Fibroblast of gingiva (primary cell): Measurements from ENCODE around the gene BCL2L11.

Source experiments
- DNase-seq: peaks from one replicate; pipeline ENCODE4 v3.0.0-alpha.2; 2011; ENCODE audit warnings: low read depth

Gene BCL2L11

DNA sequence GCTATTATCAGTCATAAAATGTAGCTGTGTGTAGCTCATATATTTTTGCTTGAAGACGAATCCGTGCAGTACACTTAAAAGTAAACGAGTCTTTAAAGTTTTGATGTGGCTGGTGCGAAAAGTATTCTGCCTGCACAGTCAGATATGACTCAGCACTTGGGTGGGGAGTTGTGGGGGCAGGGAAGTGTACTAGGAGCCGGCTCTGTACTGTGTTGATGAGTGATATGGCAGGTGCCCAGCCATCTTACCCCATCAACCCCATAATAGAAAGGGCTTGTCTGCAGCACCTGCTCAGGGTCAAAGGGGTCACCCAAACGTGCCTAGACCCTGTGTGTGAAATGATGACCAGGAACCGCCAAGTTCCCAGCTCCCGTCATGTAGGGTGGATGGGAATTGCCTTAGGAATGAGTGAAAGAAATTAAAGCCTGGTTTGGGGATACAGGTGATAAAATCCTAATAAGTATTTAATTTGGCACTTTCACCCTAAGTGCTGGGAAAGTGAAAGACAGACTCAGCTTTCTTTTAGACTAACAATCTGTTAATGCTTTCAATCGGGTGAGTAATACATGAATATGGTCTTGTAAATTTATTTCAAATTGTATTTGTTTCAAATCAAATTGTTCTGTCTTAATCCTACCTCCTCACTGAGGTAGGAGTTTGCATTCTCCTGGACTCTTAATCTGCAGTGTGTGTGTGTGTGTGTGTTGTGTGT, 48.0 kb downstream of the BCL2L11 start:
- DNase-seq = peak; percentile 47

DNA sequence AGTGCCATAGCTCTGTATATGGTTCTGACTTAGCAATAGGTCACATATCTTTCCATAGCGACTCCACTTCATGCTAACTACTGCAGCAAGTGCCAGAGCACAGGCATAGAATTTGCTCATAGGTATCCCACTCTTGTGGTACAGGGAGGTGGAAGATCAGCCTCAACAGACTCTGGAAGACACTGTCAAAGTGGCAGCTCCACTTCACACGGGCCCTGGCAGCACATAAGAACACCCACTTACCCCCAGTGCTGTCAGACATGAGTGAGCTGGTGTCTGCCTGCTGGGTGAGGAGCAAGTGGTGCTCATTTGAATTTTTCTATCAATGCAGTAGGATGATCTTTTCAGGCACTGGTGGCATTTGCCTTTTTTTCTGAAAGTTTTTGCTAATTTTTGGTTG, 48.6 kb downstream of the BCL2L11 start:
- DNase-seq = no peak

DNA sequence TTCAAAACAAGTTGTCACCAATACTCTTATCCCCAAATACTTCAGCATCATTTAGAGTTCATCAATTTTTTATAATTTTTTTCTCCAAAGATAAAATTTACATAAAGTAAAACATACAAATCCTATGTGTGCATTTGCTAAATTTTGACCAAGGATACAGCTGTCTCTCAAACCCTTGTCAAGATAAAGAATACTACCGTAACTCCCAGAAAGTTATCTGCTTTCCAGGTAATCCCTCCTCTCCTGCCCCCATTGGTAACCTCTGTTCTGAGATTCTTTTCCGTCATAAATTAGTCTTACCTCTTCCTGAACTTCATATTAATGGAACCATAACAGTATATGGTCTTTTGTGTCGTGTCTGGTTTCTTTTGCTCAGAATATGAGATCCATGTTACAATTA, 49.2 kb downstream of the BCL2L11 start:
- no peak for DNase-seq

DNA sequence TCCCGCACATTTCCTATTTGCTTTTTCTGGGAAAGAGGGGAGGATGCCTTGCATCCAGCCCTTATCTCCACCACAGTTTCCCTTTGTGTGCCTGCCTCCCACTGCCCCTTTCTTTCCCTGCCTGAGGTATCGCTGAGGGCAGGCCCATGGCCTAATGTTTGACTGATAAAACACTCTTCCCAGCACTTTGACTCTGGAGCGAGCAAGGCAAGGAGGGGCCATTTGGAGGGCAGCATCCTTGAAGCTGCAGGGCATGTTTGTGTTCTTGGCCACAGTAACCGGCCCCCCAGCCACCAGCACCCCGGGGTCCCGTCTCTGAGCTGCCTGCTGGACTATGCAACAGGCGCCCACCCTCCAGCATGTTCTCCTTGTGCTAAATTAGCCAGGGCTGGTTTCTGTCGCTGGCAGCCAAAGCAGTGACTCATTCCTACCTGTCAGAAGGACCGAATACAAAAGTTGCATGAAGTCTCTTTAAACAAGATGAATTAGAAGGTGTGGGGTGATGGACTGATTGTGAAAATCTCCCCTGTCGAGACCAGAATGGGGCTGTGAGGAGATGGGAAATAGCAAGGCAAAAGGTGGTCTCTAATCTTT, 50.7 kb downstream of the BCL2L11 start:
- DNase-seq = no peak

DNA sequence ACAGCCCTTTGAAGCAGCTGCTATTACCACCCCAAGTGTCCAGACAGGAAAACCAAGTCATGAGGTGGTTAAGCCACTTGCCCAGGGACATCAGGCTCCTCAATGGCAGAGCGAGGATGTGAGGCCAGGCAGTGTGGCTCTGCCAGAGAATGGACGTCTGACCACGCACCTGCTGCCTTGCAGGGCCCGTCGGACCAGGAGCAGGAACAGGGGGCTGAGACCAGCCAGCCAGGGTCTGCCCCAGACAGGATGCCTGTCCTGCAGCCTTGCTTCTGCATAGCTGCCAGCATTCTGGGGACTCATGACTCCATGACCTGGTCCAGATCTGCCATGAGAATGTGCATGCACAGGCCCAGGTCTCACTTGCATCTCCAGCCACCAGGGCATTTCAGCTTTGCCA, 52.0 kb downstream of the BCL2L11 start:
- no peak for DNase-seq

DNA sequence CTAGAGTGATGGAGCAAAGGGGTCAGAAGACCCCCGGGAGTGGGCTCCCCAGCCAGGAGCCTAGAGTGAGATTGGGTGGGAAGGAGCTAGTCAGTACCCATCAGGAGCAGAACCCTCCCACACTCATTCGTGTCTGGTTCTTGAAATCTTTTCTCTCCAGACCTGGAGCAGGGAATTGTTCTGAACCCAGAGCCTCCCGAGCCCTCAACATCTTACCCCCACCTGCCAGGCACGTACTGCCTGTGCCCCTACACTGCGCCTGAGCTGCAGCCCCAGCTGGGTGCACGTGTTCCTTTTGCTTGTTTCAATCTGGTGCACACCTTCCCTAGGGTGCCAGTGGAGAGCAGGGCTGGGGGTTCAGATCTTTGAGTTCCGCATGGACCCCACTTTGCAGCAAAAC, 52.6 kb downstream of the BCL2L11 start:
- no peak for DNase-seq

DNA sequence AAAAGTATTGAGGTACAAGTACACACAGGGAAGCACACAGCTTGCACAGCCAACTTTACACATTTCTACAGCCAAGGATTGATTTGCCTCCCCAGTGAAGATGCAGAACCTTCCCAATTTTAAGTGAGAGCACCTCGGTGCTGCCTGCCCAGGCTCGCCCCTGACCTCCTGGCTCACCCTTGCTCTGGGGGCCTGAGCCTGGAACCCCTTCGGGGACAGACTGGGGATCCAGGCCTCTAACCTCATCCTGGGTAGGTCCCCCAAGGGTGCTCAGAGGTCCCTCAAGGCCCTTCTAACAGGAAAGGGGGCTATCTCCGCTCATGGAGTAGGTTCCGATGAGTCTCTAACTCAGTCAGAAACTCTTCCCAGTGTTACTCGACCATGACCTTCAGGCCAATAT, 53.1 kb downstream of the BCL2L11 start:
- DNase-seq = no peak

DNA sequence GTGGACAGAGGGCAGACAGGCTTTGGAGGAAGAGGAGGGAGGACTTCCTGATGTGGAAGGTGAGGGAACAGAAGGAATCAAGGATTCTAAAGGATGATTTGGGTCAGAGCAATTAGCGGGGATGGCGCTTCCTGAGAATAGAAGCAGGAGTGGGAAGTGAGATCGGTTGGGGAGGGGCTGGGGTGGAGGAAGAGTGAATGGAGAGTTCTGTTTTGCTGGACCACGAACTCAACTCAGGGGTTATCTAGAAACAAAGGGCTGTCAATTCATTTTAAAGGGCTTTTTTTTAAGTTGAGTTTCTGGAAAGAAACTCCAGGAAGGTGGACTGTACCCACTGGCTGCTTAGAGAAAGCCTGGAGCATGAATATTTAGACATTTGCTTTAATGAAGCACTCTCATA, 54.9 kb downstream of the BCL2L11 start:
- DNase-seq = no peak

DNA sequence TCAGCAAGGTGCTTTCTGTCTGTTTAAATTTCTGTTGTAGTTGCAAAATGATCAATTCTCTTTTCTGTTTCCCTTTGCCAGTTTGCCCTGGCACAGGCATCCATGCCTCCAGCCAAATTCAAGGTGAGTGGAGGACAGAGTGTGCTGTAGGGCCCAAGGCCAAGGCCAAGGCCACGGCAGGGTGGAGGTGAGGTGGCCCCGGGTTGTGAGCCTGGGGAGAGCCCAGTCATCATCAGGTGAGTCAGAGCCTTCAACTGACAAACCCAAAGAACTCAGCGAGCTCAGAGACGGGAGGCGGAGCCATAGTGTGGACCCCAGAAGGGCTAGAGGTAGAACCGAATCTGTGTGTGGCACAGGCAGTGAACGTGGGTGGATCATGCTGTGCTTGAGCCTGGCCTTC, 55.7 kb downstream of the BCL2L11 start:
- DNase-seq = no peak

DNA sequence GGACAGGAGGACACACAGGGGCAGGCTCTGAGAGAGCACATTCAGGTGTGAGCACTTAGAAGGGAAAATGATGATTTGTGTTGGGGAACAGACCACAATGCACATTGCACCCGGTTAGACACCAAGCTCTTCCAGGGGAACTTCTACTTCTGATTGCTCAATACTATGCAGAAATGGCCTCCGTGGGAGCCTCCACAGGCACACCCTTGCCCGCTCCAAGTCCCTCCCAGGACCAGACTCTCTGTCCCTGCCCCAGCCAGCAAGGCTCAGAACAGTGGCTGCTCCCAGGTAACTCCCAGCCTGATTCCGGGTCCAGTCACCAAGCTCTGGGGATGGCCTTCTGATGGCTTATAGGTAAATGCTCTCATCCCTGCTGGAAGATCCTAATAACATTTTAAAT, 56.2 kb downstream of the BCL2L11 start:
- DNase-seq = no peak

DNA sequence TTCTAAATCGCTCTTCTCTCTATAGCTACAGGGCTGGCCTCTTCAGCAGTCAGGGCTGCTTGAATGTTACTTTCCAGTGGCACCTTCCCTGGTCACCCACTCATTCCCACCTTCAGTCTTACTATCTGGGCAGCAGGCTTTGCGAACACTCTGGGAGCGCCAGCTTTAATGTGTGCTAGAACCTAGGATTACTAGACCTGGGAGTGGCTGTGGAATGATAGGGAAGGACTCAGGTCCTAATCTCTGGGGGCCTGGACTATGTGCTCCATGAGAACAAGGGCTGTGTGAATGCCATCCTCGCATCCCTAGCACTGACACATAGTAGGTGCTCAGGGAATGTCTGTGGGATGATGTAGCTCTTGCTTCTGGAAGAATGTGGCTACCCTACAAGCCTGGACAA, 57.6 kb downstream of the BCL2L11 start:
- DNase-seq = no peak

DNA sequence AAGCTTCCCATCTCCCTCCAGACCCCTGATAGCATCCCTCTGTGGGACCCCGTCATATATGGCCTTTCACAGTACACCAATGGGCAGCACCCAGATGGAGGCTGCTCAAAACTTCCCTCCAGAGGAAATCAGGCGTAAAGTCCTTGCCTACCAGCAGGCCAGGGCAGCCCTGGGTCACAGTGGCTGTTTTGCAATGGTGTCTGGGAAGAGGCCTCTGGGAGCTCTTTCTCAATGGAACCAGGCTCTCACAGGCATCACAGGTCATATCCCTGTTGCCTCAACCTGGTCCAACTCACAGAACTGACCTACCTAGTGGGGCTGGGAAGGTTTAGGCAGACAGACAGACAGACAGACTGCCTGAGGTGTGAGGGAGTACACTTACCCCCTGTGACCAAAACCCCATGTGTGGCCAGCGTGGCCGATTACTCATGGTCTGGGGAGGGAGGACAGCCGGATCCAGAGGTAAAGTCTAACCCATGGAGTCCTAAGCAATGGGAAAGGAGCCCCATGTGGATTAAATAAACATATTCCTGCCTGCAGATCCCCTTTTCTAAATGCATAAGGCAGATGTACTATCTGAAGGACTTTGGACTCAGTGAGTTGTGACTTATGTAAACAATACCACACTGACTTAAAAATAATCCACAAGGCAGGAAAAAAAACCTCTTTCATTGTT, 58.2 kb downstream of the BCL2L11 start:
- DNase-seq = no peak

DNA sequence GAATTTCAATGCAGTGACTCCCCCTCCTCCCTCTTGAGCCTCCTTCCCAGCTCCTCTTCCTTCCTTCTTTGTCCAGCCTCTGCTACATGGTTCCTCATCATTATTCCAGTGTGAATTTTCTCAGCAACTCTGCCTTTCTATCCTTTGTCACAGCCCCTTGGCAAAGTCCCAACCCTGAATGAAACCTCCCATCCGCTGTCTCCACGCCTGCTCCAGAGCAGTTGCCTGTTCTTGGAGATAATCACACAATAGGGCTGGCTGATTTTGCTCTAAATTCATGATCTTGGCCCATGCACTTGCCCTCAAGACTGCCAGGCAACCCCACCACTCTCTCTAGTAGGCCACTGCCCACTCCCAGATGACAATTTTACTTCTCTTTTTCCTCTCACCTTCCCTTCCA, 61.4 kb downstream of the BCL2L11 start:
- DNase-seq = no peak

DNA sequence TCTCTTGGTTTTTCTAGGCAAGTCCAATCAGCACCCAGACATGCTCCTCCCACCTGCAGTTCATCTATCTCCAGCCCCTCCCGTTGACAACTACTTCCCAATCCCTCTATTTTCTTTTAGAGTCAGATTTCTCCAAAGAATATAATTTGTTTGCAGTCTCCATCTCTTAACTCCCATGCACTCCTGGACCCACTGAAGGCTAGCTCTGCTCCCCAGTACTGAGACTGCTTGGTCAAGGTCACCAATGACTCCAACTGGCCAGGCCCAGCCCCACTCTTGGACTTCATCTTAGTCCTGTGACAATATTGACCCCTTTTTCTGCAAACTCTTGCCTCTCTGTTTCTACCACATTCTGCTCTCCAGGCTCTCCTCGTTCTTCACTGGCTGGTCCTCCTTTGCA, 62.0 kb downstream of the BCL2L11 start:
- DNase-seq = no peak

DNA sequence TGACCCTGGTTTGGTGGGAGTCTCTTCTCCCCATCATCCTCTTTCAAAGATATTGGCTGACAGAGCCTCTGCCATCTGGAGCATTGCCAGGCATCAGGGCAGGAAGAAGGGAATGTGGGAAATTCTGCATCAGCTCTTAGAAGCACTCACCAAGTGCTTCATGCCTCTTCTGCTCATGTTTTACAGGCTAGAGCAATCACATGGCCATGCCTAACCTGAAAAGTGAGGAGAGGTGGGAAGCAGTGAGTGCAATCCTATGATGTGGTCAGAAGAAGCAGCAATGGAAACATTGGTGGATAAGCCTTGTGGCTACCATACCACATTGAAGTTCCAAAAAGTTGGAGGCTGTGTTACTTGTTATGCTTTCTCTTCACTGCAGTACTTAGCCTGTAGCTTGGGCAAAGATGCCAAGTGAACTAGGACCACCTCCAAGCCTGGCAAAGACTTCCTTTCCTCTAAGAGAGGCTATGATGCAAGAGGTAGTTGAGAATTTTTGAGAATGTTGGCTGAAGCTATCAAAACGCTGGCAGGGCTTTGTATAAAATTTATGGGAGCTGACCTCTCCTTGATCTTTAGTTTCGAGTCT, 64.1 kb downstream of the BCL2L11 start:
- DNase-seq = peak; percentile 57

DNA sequence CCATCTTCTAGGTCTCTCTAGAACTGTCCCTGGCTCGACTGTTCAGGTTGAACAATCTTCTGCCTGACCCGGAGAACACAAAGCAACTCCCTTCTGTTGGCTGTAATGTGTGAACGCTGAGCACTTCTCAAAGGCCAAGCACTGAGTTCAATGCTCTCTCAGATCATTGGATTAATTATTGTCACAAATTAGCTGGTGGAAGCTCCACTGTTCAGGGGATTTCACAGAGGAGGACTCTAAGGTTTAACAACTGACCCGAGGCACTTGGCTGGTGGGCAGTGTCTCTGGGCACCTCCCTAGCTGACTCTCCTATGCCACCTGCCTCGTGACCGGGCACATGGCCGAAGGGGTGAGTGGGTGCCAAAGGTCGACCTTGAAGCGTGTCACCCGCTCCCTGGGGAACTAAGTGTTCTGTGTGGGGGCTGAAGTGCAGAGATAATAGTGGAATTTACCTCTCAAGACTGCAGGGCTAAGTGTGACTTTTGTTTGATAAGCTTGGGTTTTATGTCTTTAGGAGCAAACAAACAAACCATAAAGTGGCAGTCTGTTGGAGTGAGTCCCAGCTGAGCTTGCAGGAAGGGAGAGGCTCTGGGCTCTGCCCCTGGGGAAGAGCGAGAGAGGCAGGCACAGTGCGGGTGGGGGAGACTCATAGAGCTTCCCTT, 64.8 kb downstream of the BCL2L11 start:
- DNase-seq = no peak

DNA sequence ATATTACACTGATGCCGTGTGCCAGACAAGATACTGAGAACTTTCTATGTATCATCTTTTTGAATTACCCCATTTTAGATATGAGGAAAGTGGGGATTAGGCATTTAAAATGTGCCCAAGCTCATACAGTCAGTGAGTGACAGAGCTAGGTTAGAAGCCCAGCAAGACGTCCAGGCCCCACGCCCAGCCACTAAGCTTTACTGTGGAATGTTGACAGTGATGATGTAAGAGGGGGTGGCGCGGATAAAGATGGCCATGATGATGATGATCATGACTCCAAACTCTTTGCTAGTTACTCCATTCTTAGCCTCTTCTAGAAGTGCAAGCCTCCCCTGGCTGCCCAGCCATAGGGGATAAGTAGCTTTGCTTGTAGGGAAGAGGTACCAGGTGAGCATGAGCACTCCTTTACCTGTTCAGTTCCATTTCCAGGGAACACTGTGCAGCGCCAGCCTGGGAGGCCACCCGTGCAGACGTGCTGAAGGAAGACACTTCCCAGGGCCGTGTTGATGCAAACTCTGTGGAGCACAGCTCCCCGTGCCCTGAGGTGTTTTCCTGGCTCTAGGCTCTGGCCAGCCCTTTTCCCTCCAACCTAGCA, 65.5 kb downstream of the BCL2L11 start:
- no peak for DNase-seq

DNA sequence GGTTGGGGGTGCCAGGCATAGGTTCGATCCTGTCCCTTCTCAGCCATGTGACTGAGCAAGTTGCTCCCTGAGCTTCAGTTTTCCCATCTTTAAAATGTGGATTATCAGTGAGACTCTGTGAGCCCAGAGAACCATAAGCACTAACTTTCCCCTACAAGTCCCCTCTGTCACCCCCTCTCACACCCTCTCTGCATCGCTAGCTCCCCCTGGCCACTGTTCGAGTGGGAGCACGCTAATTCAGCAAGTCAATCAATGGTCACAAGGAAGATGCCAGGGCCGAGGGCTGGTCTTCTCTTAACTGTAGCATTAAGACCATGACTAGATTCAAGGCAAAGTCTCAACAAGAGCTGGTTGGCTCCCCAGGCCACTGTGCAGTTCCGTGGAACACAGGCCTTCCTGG, 66.2 kb downstream of the BCL2L11 start:
- no peak for DNase-seq

DNA sequence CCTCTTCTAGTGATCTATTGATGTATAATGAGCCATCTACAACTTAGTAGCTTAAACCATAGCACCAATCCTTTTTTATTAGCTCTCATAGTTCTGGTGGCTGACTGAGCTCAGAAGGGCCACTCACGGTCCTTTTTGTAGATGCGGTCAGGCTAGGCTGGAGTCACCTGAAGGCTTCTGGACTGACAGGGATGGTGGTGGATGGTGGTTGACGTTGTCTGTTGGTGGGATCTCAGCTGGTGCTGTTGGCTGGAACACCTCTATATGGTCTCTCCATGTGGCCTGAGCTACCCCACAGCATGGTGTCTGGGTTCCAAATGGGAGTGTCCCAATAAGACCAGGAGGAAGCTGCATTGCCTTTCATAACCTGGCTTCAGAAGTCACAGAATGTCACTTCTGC, 68.0 kb downstream of the BCL2L11 start:
- no peak for DNase-seq

DNA sequence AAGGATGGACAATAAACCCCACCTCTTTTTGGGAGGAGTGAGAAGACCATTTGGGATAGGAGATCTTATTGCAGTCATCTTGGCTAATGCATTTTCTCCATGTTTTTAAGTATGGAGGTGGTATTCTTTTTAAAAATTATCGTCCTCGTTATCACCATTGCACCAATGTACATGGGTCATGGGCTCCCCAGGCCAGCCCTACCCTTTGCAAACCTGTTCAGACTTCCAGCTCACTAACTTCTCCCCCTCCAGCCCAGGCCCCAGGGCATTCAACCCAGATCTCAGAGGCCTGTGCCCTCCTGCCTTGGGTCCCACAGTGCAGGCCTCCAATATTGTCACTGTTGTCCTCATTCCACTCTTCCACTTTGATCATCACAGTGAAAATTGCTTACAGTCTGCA, 68.4 kb downstream of the BCL2L11 start:
- no peak for DNase-seq

DNA sequence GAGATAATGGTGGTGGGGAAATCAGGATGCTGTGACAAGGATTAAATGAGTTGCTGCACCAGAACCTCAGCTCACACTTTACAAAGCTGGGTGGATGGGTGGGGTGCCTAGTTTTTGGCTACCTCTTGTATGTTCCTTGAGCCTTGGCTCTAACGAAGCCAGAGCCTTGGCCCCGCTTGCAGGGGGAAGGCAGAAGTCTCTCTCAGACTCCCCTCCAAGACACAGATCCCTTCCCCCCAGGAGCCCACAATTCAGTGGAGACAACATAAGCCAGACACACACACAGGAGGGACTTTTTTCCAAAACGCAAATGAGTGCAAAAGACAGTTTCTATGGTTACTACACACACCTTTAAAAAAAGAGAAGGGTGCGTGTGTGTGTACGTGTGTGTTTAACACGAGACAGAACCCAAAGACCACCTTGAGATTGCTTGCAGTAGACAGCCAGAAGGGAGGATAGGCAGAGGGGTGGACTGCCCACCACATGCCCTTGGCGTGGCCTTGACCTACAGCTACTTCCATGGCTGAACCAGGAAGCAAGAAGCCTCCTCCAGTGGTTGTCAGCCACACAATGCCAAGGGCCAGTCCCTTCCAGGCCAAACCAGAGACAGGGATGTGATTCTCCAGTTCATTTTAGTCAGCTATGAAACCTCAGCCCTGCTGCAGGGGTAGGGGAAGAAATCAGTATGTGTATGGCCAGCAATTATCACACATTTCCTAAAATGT, 70.3 kb downstream of the BCL2L11 start:
- no peak for DNase-seq

DNA sequence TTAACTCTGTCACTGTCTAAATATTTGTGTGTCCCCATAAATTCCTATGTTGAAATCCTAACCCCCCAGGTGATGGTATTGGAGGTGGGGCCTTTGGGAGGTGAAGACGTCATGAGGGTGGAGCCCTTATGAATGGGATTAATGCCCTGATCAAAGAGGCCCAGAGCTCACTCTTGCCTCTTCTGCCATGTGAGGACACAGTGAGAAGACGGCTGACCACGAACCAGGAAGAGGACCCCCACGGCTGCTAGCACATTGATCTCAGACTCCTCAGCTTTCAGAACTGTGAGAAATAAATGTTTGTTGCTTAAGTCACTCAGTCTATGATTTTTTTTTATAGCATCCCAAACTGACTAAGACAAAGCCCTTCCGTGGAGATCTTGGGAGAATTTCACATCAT, 71.2 kb downstream of the BCL2L11 start:
- no peak for DNase-seq
